NT2/D1 (cell line): ENCODE measurements around the gene RBMXL3.

Source experiments
- YY1 ChIP-seq: IDR thresholded peaks from 2 replicates; pipeline ENCODE4 v1.6.1; 2011; ENCODE audit not compliant: insufficient read length, insufficient read depth
- ZNF274 ChIP-seq: IDR thresholded peaks from 2 replicates; pipeline ENCODE4 v1.6.1; 2011; ENCODE audit warnings: mild to moderate bottlenecking, low read depth, low read length

- no peak for TF ChIP-seq YY1
- no peak for TF ChIP-seq ZNF274
Observed at GRCh38 chrX:115234461-115234860, 45.3 kb downstream of the RBMXL3 start.
